IPS DF 6.9 (cell line): ENCODE measurements around the gene DYNLT4.
A peak's percentile ranks its signal among the peaks of the same experiment; 100 is the strongest.

ENCODE experiments used
- DNase-seq: peaks from one replicate; pipeline ENCODE4 v3.0.0-alpha.2; 2013; ENCODE audit warnings: low read depth, low spot score
- H3K27ac ChIP-seq: one replicate; pipeline ENCODE4 v1.5.1; 2013; ENCODE audit warnings: low read length, control low read depth
- H3K27me3 ChIP-seq: 2 replicates; pipeline ENCODE4 v1.6.1; 2013; ENCODE audit warnings: mild to moderate bottlenecking, low read length; ENCODE audit not compliant: control insufficient read depth, insufficient read depth
- H3K36me3 ChIP-seq: 2 replicates; pipeline ENCODE4 v1.6.1; 2013; ENCODE audit warnings: low read length; ENCODE audit not compliant: control insufficient read depth, insufficient read depth
- H3K4me1 ChIP-seq: 2 replicates; pipeline ENCODE4 v1.6.1; 2013; ENCODE audit warnings: low read length; ENCODE audit not compliant: control insufficient read depth, insufficient read depth
- H3K4me3 ChIP-seq: 2 replicates; pipeline ENCODE4 v1.5.1; 2013; ENCODE audit warnings: mild to moderate bottlenecking, low read length
- H3K9me3 ChIP-seq: 2 replicates; pipeline ENCODE4 v1.6.1; 2013; ENCODE audit warnings: low read length, inconsistent platforms; ENCODE audit not compliant: control insufficient read depth, insufficient read depth
- WGBS: extraction: QIAGEN DNeasy Blood & Tissue Kit; methylation state at CpG from one replicate; pipeline ENCODE4 v1.1.7; 2013; ENCODE audit warnings: mixed read lengths, missing lambda C conversion rate; ENCODE audit not compliant: insufficient read length, insufficient coverage; 5-methylcytosine and 5-hydroxymethylcytosine counted together

Gene DYNLT4

DNA sequence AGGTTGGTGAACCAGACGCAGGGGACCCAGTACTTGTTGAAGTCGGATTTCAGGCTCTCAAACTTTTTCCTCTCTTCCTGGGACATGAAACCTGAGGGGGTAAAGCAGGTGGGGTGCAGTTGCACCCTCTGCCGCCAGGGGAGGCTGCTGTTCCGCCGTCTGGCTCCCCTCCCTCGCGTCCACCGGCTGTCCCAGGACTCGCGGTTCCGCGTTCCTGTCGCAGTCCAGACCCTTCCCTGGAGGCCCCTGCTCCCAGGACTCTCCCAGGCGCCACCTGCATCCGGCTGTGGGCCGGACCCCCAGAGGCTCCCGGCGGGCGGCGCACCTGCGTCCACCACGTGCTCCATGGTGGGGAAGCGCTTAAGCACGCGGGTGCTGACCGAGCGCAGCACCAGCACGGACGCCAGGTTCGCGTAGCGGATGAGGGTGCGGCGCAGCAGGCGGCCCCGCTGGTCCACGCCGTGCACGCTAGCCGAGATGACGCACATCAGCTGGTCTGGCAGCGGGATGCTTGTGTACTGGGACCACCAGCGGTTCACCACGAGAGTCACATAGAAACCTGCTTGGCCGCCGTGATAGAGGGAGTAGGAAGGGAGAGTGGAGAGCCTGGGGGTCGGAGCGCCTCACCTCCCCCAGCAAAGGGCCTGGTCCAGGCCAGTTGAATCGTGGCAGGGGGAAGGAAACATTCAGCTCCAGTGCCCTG is 20.9 kb downstream of the DYNLT4 start:
- Histone ChIP-seq H3K9me3 (no peaks in the 10 kb centered on the region), H3K36me3 (no peaks in the 10 kb centered on the region), H3K27ac (no peak overlapping the region), H3K4me3 (peak overlapping the region; percentile 28; the same call in 1 of the 2 replicates), H3K27me3 (no peaks in the 10 kb centered on the region), H3K4me1 (peaks cover 7% of the 10 kb centered on the region)
- no peak for DNase-seq
- WGBS = no CpG with 5 or more reads among the region's 49 CpGs

DNA sequence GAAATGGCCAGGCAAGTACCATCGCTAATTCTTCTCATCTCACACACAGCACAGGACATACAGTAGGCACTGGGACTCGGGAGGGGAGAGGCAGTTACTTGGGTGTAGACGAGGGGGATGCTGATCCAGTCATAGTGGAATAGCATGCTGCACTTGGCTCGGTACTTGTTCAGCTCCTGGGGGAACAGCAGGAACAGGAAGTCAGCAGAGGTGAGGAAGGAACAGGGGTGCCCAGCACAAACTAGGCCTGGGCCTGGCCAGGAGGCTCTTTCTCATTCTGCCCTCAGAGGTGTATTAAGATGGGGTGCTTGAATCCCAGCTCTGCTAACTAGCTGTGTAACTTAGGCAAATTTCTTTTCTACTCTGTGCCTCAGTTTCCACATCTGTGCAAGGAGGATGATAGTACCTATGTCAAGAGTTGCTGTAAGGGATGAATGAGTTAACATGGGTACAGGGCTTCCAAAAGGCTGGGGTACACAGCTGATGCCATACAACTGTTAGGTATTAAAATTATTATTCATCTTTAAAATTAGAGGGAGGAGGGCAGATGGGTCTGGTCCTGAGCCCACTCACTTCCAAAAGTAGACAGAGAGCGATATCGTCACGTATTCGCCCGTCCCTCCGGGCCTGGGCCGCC is 21.5 kb downstream of the DYNLT4 start:
- no peak overlapping the region for H3K27ac ChIP-seq
- no peak for DNase-seq
- H3K27me3 ChIP-seq = no peaks in the 10 kb centered on the region
- H3K9me3 ChIP-seq = no peaks in the 10 kb centered on the region
- H3K4me3 ChIP-seq = no peak overlapping the region; the same call in 1 of the 2 replicates
- H3K4me1 ChIP-seq = peaks cover 7% of the 10 kb centered on the region
- no CpG with 5 or more reads among the region's 11 CpGs for WGBS
- H3K36me3 ChIP-seq = no peaks in the 10 kb centered on the region

DNA sequence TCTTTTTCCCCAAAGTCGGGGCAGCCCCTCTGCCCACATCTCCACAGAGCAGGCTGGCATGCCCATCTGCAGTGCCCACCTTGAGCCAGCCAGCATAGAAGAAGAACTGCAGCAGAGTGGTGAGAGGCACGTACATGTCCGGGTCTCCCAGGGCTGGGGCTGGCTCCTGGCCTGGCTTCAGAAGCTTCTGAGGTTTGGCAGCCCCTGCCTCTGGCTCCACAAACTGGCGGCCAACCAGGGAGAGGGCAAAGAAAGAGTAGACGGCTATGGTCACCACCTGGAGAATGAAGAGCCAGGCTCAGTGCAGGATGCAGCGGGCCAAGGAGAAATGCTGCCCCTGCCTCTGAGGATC is 22.1 kb downstream of the DYNLT4 start:
- Histone ChIP-seq H3K4me1 (peaks cover 7% of the 10 kb centered on the region), H3K9me3 (no peaks in the 10 kb centered on the region), H3K4me3 (no peak overlapping the region), H3K27ac (no peak overlapping the region), H3K36me3 (no peaks in the 10 kb centered on the region), H3K27me3 (no peaks in the 10 kb centered on the region)
- DNase-seq = no peak
- WGBS = no CpG with 5 or more reads among the region's 6 CpGs

DNA sequence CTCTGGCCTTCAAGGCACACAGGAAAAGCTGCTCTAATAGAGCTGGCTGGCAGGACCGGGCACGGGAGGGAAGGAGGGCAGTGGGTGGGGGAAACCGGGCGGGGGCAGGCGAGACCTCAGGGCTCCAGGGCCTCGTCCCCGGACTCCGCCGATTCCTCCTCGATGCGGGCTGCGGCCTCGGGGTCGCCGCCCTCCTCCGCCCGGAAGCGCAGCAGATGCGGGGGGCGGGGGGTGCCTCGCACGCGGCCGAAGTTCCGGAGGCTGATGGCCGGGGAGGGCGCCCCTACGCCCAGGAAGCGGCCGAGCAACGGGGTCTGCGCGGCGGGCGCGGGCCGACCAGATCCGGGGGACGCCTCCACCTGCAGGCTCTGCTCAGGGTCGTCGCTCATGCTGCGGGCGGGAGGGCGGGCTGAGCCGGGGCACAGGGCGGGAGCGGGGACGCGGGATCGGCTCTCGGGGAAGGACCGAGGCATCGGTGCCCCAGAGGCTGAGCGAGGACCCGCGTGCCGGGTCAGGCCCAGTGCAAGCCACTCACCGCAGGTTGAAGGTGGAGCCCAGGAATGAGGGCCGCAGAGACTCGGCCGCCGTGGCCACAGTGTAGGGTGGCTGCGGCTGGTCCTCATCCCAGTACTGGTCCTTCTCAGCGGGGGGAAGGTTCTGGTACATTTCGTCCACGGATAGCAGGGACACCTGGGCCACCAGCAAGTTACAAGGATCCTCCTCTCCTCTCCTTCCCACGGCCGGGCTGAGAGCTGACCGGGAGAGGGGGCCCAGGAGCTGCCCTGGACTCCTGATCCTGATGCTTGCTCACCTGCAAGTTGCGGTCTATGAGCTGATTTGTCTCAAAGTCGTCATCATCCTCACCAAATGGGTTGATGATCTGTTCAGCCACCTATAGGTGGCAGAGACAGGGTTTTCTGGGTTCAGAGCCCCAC is 22.8 kb downstream of the DYNLT4 start:
- Histone ChIP-seq H3K4me1 (peaks cover 7% of the 10 kb centered on the region), H3K4me3 (peak overlapping the region; percentile 16; the same call in 1 of the 2 replicates), H3K9me3 (no peaks in the 10 kb centered on the region), H3K36me3 (no peaks in the 10 kb centered on the region), H3K27me3 (no peaks in the 10 kb centered on the region), H3K27ac (no peak overlapping the region)
- DNase-seq = no peak
- no CpG with 5 or more reads among the region's 71 CpGs for WGBS

DNA sequence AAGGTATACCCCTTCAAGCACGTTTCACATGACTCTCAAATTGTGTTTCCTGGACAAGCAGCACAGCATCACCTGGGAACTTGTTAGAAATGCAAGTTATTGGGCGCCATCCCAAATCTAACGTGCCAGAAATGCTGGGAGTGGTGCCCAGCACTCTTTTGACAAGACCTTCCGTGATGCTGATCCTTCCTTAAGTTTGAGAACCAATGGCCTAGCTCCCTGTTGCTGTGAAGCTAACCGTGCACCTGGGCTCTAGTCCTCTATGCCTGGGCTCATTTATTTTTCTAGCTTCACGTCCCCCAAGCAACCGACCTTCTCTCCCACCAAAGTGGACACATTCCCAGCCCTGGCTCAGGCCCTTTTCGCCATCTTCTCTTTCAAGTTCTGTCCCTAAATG is 23.5 kb downstream of the DYNLT4 start:
- DNase-seq = no peak
- no peak overlapping the region for H3K27ac ChIP-seq
- no CpG with 5 or more reads among the region's 8 CpGs for WGBS

DNA sequence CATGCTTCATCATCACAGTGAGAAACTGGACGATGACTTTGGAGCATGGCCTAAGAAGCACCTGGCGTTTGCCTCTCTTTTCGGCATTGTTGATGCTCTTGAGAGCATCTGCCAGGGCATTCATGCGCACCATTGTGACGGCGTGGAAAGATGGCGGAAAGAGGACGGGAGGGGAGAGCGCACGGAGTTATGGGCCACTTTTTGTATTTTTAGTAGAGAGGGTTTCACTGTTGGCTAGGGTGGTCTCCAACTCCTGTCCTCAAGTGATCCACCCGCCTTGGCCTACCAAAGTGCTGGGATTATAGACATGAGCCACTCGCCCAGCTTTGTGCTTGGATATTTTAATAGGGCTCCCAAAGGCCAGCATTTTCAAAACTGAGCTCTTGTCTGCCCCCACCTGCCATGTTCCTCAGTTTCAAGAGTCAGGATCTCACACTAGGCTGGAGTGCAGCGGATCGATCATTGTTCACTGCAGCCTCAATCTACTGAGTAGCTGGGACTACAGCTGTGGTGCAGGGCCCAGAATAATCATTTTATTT is 26.5 kb downstream of the DYNLT4 start:
- Histone ChIP-seq H3K4me1 (peaks cover 1% of the 10 kb centered on the region; the same call in 1 of the 2 replicates), H3K27me3 (no peaks in the 10 kb centered on the region), H3K27ac (no peak overlapping the region), H3K9me3 (no peaks in the 10 kb centered on the region), H3K4me3 (no peak overlapping the region), H3K36me3 (peaks cover 21% of the 10 kb centered on the region)
- DNase-seq = no peak
- WGBS = no CpG with 5 or more reads among the region's 14 CpGs

More for the DNA sequence above, 23.5 kb downstream of the DYNLT4 start:
- H3K4me3 ChIP-seq = peak overlapping the region; percentile 16; the same call in 1 of the 2 replicates
- H3K27me3 ChIP-seq = no peaks in the 10 kb centered on the region
- peaks cover 7% of the 10 kb centered on the region for H3K4me1 ChIP-seq
- peaks cover 1% of the 10 kb centered on the region for H3K36me3 ChIP-seq
- H3K9me3 ChIP-seq = no peaks in the 10 kb centered on the region

DNA sequence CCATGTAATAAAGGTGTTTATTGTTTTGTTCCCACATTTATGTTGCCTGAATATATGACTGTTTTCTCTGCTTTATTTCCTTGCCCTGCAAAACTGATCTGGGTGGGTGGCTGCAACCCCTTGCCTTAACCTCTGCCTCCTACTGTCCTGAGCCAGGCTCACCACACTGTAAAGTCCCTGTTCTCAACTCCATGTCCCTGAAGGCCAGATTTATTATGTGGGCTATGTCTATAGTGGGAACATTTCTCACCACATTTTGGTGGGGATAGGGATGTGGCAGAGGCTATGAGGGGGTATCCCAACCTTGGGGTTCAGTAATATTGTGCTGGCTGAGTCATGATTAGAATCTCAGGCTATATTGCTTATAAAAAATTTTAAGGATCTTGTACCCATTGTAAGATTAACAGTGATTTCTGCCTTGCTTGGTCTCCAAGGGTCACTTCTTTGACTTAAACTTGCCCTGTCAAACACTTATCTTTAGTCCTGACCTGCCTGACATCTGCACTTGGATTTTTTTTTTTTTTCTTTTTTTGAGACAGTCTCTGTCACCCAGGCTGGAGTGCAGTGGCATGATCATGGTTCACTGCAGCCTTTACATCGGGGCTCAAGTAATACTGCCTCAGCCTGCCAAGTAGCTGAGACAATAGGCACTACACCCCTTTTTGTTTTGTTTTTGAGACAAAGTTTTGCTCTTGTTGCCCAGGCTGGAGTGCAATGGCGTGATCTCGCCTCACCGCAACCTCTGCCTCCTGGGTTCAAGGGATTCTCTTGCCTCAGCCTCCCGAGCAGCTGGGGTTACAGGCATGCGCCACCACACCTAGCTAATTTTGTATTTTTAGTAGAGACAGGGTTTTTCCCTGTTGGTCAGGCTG is 28.2 kb downstream of the DYNLT4 start:
- Histone ChIP-seq H3K27ac (no peak overlapping the region), H3K4me1 (no peaks in the 10 kb centered on the region), H3K9me3 (no peaks in the 10 kb centered on the region), H3K36me3 (peaks cover 21% of the 10 kb centered on the region), H3K4me3 (no peak overlapping the region), H3K27me3 (no peaks in the 10 kb centered on the region)
- DNase-seq = no peak
- WGBS = no CpG with 5 or more reads among the region's 6 CpGs

DNA sequence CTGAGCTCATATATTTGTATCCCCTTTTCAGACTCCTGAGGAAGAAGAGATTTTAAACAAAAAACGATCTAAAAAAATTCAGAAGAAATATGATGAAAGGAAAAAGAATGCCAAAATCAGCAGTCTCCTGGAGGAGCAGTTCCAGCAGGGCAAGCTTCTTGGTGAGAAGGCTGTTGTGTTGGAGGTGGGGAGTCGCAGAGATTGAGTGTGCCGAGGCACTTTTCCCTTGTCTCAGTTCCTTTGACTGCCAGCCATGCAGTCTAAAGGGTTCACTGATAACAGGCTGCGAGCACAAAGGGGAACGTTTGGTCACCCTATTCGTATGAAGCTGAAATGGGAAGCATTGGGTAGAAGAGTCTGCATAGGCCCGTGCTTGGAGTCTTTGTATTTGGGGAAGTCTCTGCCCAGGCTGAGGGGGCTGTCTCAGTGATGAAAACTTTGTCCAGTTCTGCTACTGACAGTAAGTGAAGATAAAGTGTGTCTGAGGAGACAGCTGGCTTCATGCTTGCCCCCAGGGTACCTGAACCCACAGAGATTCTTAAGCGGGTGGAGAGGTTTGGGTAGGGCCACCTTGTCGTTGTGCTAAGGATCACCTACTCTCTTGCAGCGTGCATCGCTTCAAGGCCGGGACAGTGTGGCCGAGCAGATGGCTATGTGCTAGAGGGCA is 29.0 kb downstream of the DYNLT4 start:
- Histone ChIP-seq H3K36me3 (peaks cover 21% of the 10 kb centered on the region), H3K27me3 (no peaks in the 10 kb centered on the region), H3K9me3 (no peaks in the 10 kb centered on the region), H3K27ac (no peak overlapping the region), H3K4me3 (no peak overlapping the region), H3K4me1 (no peaks in the 10 kb centered on the region)
- WGBS = no CpG with 5 or more reads among the region's 13 CpGs
- DNase-seq = no peak

DNA sequence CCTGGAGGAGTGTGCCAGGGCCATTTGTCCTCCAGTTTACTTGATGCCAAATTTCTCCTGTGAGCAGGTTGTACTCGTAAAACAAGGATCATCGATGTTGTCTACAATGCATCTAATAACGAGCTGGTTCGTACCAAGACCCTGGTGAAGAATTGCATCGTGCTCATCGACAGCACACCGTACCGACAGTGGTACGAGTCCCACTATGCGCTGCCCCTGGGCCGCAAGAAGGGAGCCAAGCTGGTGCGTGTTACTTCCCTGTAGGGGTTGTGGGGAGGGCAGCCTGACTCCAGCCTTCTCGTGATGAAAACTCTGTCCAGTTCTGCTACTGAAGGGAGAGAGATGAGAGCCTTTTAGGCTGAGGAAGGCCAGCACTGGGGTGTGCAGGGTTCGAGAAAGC is 29.6 kb downstream of the DYNLT4 start:
- no peak for DNase-seq
- Histone ChIP-seq H3K4me3 (no peak overlapping the region), H3K27ac (no peak overlapping the region), H3K36me3 (peaks cover 21% of the 10 kb centered on the region), H3K27me3 (no peaks in the 10 kb centered on the region), H3K4me1 (no peaks in the 10 kb centered on the region), H3K9me3 (no peaks in the 10 kb centered on the region)
- no CpG with 5 or more reads among the region's 14 CpGs for WGBS
